Skeletal muscle tissue (tissue), 4 donors: ENCODE results near the gene RPS10. TPM values are rescaled to one million over a fixed set of nuclear protein-coding genes. Genes with fewer than 3 reads are reported as not detected.

Experiments used
- H3K27ac ChIP-seq: one replicate; pipeline ENCODE4 v1.7.0; 2013; ENCODE audit warnings: mild to moderate bottlenecking, low read depth, low read length, inconsistent platforms
- H3K27me3 ChIP-seq, 3 donors: one replicate each; pipeline ENCODE4 v1.7.0; 2013; ENCODE audit warnings: low read length in 3 of 3; ENCODE audit not compliant: control insufficient read depth in 3 of 3, insufficient read depth in 3 of 3
- H3K36me3 ChIP-seq, 3 donors: one replicate each; pipeline ENCODE4 v1.7.0; 2013; ENCODE audit warnings: low read length in 3 of 3; ENCODE audit not compliant: control insufficient read depth in 3 of 3, insufficient read depth in 3 of 3
- H3K4me1 ChIP-seq, 3 donors: one replicate each; pipeline ENCODE4 v1.7.0; 2013; ENCODE audit warnings: low read length in 3 of 3, mild to moderate bottlenecking in 3 of 3; ENCODE audit not compliant: control insufficient read depth in 3 of 3, insufficient read depth in 3 of 3
- H3K4me3 ChIP-seq, 3 donors: one replicate each; pipeline ENCODE4 v1.7.0; 2013; ENCODE audit warnings: low read length in 3 of 3
- H3K9ac ChIP-seq, 3 donors: one replicate each; pipeline ENCODE4 v1.7.0; 2013; ENCODE audit warnings: low read length in 3 of 3, mild to moderate bottlenecking in 3 of 3, moderate library complexity in 2 of 3, low read depth in 1 of 3
- H3K9me3 ChIP-seq, 3 donors: one replicate each; pipeline ENCODE4 v1.7.0; 2013; ENCODE audit warnings: low read length in 3 of 3; ENCODE audit not compliant: control insufficient read depth in 3 of 3
- total RNA-seq: library from RNA; depleted of rRNA; stranded (reverse); fragments of >200 nt; gene quantifications from one replicate; pipeline ENCODE4 v1.2.3, GENCODE V29; 2014
- donor health status: Osteomylitis.

RPS10 gene
- total RNA-seq, 1 donor from 2014 or later = 1,815 TPM

DNA sequence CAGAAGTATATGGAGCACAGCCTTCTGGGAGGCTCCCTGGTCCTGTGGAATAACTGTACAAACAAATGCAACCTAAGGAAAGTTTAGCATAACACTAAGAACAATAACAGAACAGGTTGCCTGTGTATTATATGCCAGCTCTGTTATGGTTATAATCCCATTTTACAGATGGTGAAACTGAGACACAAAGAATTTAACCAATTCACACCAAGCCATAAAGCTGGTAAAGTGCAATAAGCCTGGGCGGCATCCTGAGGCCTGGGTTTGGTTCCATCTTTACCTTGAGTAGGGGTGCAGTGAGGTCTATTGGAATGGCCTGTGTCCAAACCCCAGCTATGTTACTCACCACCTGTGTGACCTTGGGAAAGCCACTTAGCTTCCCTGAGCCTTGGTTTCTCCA lies 25.3 kb upstream of the RPS10 start:
- H3K27me3 ChIP-seq = peaks cover 0 to 3% (median 0%) of the 10 kb centered on the region in 3 donors
- no peak overlapping the region for H3K27ac ChIP-seq
- no peaks in the 10 kb centered on the region for H3K4me1 ChIP-seq
- H3K9me3 ChIP-seq = peaks cover 0 to 6% (median 3%) of the 10 kb centered on the region in 3 donors
- H3K4me3 ChIP-seq = no peak overlapping the region
- H3K9ac ChIP-seq = no peak overlapping the region
- H3K36me3 ChIP-seq = no peaks in the 10 kb centered on the region

DNA sequence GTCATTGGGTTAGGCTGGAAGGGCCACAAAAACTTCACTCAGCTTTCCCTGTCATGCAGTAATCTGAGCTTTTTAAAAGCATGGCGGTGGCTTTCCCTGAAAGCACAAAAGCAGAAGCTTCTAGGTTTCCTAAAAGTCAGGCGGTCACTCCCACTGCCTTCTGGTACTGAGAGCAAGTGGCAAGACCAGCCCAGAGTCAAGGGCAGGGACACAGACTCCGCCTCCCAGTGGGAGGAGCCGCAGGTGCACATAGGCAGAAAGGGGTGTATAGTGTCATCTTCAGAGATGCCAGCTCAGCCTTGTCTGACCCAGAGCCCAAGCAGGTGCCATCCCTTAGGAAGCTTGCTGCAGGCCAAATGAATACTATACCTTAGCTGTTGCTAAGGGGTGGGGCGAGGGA lies 22.0 kb upstream of the RPS10 start:
- peaks cover 0 to 3% (median 0%) of the 10 kb centered on the region in 3 donors for H3K27me3 ChIP-seq
- H3K9me3 ChIP-seq = peaks cover 0 to 6% (median 3%) of the 10 kb centered on the region in 3 donors

DNA sequence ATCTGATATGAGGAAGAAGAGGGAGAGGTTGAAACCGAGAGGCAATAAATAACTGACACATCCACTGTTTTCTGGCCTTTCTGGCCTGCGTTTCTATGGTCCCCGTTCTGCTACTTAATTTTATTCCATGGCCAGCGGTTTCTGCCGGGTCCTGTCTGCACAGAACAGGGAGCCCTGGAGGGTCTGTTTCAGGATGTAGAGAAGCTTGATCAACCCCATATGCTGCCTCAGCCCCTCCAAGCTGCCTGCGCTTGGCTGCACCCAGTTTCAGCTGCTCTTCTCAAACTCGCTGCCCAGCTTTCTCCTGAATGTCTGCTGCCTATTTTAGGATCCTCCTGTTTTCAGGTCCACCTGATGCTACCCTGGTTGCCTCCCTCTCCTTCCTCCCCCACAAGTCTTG lies 21.5 kb upstream of the RPS10 start:
- Histone ChIP-seq H3K9ac (no peak overlapping the region), H3K27ac (no peak overlapping the region), H3K4me1 (no peaks in the 10 kb centered on the region), H3K9me3 (peaks cover 0 to 6% (median 3%) of the 10 kb centered on the region in 3 donors), H3K4me3 (no peak overlapping the region), H3K36me3 (no peaks in the 10 kb centered on the region), H3K27me3 (peaks cover 0 to 3% (median 0%) of the 10 kb centered on the region in 3 donors)

More for the DNA sequence above, 22.0 kb upstream of the RPS10 start:
- no peaks in the 10 kb centered on the region for H3K4me1 ChIP-seq
- H3K27ac ChIP-seq = no peak overlapping the region
- no peak overlapping the region for H3K9ac ChIP-seq
- no peak overlapping the region for H3K4me3 ChIP-seq
- H3K36me3 ChIP-seq = no peaks in the 10 kb centered on the region

DNA sequence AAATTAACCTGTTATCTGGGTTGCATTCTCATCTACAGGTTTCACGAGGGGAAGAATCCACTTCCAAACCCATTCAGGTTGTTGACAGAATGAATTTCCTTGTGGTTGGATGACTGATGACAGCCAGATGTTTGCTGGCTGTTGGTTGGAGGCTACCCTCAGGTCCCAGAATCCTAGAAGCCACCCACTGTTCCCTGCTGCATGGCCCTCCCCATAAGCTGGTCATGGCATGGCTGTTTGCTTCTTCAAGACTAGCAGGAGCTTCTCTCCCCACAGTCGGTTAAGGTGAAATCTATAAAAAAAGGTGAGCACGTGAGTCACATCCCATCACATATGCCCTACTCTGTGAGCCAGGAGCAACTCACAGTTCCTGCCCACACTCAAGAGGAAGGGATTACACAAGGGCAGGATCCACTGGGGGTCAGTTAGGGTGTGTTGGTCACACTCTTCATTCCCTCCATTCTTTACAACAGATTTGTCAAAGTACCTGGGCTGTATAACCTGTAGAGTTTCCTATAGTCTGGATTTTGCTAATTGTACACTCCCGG lies 19.5 kb upstream of the RPS10 start:
- H3K27ac ChIP-seq = no peak overlapping the region
- no peak overlapping the region for H3K9ac ChIP-seq
- peaks cover 0 to 3% (median 0%) of the 10 kb centered on the region in 3 donors for H3K27me3 ChIP-seq
- no peaks in the 10 kb centered on the region for H3K36me3 ChIP-seq
- H3K9me3 ChIP-seq = no peaks in the 10 kb centered on the region
- H3K4me3 ChIP-seq = no peak overlapping the region
- no peaks in the 10 kb centered on the region for H3K4me1 ChIP-seq

DNA sequence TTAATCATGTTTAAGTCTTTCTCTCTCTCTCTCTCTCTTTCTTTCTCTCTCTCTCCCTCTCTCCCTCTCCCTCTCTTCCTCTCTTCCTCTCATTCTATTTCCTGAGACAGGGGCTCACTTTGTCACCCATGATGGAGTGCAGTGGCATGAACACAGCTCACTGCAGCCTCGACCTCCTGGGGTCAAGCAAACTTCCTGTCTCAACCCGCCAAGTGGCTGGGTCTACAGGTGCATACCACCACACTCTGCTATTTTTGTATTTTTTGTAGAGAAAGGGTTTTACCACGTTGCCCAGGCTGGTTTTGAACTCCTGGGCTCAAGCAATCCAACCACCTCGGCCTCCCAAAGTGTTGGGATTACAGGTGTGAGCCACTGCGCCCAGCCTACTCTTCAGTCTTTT lies 15.7 kb upstream of the RPS10 start:
- Histone ChIP-seq H3K27ac (no peak overlapping the region), H3K4me3 (no peak overlapping the region), H3K27me3 (no peaks in the 10 kb centered on the region)

DNA sequence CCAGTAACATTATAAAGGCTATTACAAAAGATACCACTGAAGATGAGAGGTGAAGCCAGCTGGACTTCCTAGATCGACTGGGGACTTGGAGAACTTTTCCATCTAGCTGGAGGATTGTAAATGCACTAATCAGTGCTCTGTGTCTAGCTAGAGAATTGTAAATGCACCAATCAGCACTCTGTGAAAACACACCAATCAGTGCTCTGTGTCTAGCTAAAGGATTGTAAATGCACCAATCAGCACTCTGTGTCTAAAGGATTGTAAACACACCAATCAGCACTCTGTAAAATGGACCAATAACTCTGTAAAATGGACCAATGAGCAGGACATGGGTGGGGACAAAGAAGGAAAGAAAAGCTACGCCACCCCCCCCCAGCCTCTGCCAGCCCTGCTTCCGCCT lies 13.6 kb upstream of the RPS10 start:
- H3K9ac ChIP-seq = no peak overlapping the region
- no peaks in the 10 kb centered on the region for H3K4me1 ChIP-seq
- no peaks in the 10 kb centered on the region for H3K9me3 ChIP-seq
- H3K4me3 ChIP-seq = no peak overlapping the region
- no peak overlapping the region for H3K27ac ChIP-seq
- H3K27me3 ChIP-seq = no peaks in the 10 kb centered on the region
- H3K36me3 ChIP-seq = no peaks in the 10 kb centered on the region

More for the DNA sequence above, 15.7 kb upstream of the RPS10 start:
- no peaks in the 10 kb centered on the region for H3K4me1 ChIP-seq
- no peak overlapping the region for H3K9ac ChIP-seq
- no peaks in the 10 kb centered on the region for H3K36me3 ChIP-seq
- no peaks in the 10 kb centered on the region for H3K9me3 ChIP-seq

DNA sequence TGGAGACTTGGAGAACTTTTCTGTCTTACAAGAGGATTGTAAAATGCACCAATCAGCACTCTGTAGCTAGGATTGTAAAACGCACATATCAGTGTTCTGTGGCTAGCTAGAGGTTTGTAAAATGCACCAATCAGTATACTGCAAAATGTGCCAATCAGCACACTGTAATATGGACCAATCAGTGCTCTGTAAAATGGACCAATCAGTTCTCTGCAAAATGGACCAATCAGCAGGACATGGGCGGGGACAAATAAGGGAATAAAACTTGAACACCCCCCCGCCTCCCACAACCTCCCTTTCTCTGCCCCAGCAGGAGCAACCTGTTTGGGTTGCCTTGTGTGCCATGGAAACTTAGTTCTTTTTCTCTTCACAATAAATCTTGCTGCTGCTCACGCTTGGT lies 12.8 kb upstream of the RPS10 start:
- no peak overlapping the region for H3K4me3 ChIP-seq
- no peak overlapping the region for H3K27ac ChIP-seq
- H3K9ac ChIP-seq = no peak overlapping the region
- no peaks in the 10 kb centered on the region for H3K4me1 ChIP-seq
- no peaks in the 10 kb centered on the region for H3K27me3 ChIP-seq
- no peaks in the 10 kb centered on the region for H3K36me3 ChIP-seq
- no peaks in the 10 kb centered on the region for H3K9me3 ChIP-seq

DNA sequence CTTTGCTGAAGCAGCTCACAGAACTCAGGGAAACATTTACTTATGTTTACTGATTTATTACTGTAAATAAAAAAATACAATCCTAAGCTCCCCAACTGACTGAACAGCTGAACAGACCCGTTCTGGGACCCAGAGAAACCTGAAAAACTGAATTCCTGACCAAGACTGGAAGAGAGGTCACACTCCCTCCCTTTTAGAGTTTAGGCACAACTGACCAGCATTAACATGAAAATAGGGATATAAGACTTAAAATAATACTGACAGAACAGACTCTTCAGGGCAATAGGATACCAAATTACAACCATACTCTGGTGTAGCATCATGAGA lies 11.7 kb upstream of the RPS10 start:
- Histone ChIP-seq H3K4me1 (no peaks in the 10 kb centered on the region), H3K27ac (no peak overlapping the region)

DNA sequence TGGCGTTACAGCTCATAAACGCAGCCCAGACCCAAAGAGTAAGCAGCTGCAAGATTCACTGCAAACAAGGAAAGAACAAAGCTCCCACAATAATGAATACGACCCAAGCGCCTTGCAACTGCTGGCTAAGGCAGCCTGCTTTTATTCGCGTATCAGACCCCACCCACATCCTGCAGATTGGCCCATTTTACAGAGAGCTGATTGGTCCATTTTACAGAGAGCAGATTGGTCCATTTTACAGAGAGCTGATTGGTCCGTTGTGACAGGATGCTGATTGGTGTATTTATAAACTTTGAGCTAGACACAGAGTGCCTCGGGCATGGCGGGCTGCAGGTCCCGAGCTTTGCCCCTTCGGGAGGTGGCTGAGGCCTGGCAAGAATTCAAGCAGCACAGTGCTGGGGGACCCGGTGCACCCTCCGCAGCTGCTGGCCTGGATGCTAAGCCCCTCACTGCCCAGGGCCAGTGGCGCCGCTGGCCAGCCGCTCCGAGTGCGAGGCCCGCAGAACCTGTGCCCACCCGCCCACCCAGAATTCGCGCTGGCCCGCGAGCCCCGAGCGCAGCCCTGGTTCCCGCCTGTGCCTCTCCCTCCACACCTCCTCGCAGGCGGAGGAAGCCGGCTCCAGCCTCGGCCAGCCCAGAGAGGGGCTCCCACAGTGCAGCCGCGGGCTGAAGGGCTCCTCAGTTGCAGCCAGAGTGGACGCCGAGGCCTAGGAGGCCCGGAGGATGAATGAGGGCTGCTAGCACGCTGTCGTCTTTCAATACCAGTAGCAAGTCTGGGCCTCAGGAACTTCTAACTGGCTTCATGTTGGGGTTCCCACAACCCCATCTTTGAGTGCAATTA lies 11.2 kb upstream of the RPS10 start:
- H3K27ac ChIP-seq = no peak overlapping the region
- H3K36me3 ChIP-seq = no peaks in the 10 kb centered on the region
- H3K27me3 ChIP-seq = no peaks in the 10 kb centered on the region
- no peaks in the 10 kb centered on the region for H3K4me1 ChIP-seq
- H3K9ac ChIP-seq = no peak overlapping the region
- no peaks in the 10 kb centered on the region for H3K9me3 ChIP-seq
- no peak overlapping the region for H3K4me3 ChIP-seq

More for the DNA sequence above, 11.7 kb upstream of the RPS10 start:
- no peaks in the 10 kb centered on the region for H3K36me3 ChIP-seq
- H3K9me3 ChIP-seq = no peaks in the 10 kb centered on the region
- H3K4me3 ChIP-seq = no peak overlapping the region
- H3K9ac ChIP-seq = no peak overlapping the region
- no peaks in the 10 kb centered on the region for H3K27me3 ChIP-seq

DNA sequence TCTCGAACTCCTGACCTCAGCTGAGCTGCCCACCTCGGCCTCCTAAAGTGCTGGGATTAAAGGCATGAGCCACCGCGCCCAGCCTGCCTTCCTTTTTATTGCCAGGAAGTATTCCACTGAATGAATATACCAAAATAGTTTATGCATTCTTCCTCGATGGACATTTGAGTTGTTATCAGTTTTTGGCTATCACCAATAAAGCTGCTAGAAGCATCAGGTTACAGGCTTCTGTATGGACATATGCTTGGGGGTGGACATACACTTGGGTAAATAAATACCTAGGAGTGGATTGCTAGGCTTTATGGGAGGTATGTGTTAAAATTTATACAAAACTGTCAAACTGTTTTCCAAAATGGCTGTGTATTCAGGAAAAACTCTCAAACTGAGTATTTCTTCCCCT lies 10.0 kb upstream of the RPS10 start:
- Histone ChIP-seq H3K27ac (no peak overlapping the region), H3K27me3 (no peaks in the 10 kb centered on the region), H3K4me1 (no peaks in the 10 kb centered on the region), H3K9ac (no peak overlapping the region), H3K36me3 (no peaks in the 10 kb centered on the region), H3K9me3 (no peaks in the 10 kb centered on the region), H3K4me3 (no peak overlapping the region)
